Measurements from ENCODE around the gene PLCH1. TPM values are rescaled to one million over a fixed set of nuclear protein-coding genes. Genes with fewer than 3 reads are reported as not detected.
A peak's percentile ranks its signal among the peaks of the same experiment; 100 is the strongest.

The PLCH1 gene
- total RNA-seq, 1 experiment from 2014 or later: 4.1 TPM

GRCh38 chr3:155500194-155500818 lies 244.6 kb downstream of the PLCH1 start:
- H4K20me1 ChIP-seq (ENCODE audit: low read length): no peaks in the 10 kb centered on the region
- no peak overlapping the region for H3K4me2 ChIP-seq (ENCODE audit: low read length)
- H3K9me3 ChIP-seq (ENCODE audit: low read length): no peaks in the 10 kb centered on the region
- H2AFZ ChIP-seq (ENCODE audit: low read length): no peak overlapping the region
- no peak overlapping the region for H3K4me3 ChIP-seq (ENCODE audit: low read length)
- DNase-seq (no peak), ATAC-seq (no peak)
- TF ChIP-seq EZH2 (IDR thresholded peaks at IDR 0.05; ENCODE audit: low read length, unreplicated experiment): no peak
- TF ChIP-seq EZH2phosphoT487 (IDR thresholded peaks at IDR 0.05; ENCODE audit: borderline replicate concordance, low read length): no peak
- TF ChIP-seq CTCF (conservative IDR thresholded peaks at IDR 0.05; ENCODE audit: low read depth, low read length): no peak
- no peak overlapping the region for H3K27ac ChIP-seq (ENCODE audit: low read length)
- no peaks in the 10 kb centered on the region for H3F3A ChIP-seq (ENCODE audit: low read length, unreplicated experiment)
- intact Hi-C loops (cut with micrococcal nuclease): no loop called here
- H3K36me3 ChIP-seq (ENCODE audit: low read depth, low read length): no peaks in the 10 kb centered on the region
- no peak overlapping the region for H3K9ac ChIP-seq (ENCODE audit: low read length)
- ChIA-PET CTCF (no interaction called here), POLR2A (ENCODE audit: unreplicated experiment) (no interaction called here)
- H3K4me1 ChIP-seq (ENCODE audit: insufficient read depth, low read length): peaks cover 15% of the 10 kb centered on the region
- no TSS peak for BruUV-seq (replicated peaks)
- no peaks in the 10 kb centered on the region for H3K79me2 ChIP-seq (ENCODE audit: low read length)
- H3K27me3 ChIP-seq (ENCODE audit: low read length): no peaks in the 10 kb centered on the region
- no peaks in the 10 kb centered on the region for H3K9me2 ChIP-seq (replicated peaks; ENCODE audit: low read length)

- TF ChIP-seq EZH2 (IDR thresholded peaks at IDR 0.05; ENCODE audit: low read length, unreplicated experiment) (no peak), CTCF (conservative IDR thresholded peaks at IDR 0.05; ENCODE audit: low read depth, low read length) (no peak), EZH2phosphoT487 (IDR thresholded peaks at IDR 0.05; ENCODE audit: borderline replicate concordance, low read length) (no peak)
- H3K4me2 ChIP-seq (ENCODE audit: low read length): peak overlapping the region; percentile 9; the same call in 1 of the 2 replicates
- no peaks in the 10 kb centered on the region for H3K27me3 ChIP-seq (ENCODE audit: low read length)
- H3K9ac ChIP-seq (ENCODE audit: low read length): peak overlapping the region; percentile 24; the same call in 1 of the 2 replicates
- H3K4me1 ChIP-seq (ENCODE audit: insufficient read depth, low read length): peaks cover 15% of the 10 kb centered on the region
- H3K9me3 ChIP-seq (ENCODE audit: low read length): no peaks in the 10 kb centered on the region
- no peaks in the 10 kb centered on the region for H3K79me2 ChIP-seq (ENCODE audit: low read length)
- H3K36me3 ChIP-seq (ENCODE audit: low read depth, low read length): no peaks in the 10 kb centered on the region
- no peaks in the 10 kb centered on the region for H3F3A ChIP-seq (ENCODE audit: low read length, unreplicated experiment)
- POLR2A ChIA-PET (ENCODE audit: unreplicated experiment): no interaction called here
- H3K27ac ChIP-seq (ENCODE audit: low read length): peak overlapping the region; percentile 72
- no TSS peak for BruUV-seq (replicated peaks)
- no peaks in the 10 kb centered on the region for H3K9me2 ChIP-seq (replicated peaks; ENCODE audit: low read length)
- H4K20me1 ChIP-seq (ENCODE audit: low read length): no peaks in the 10 kb centered on the region
- intact Hi-C loops (cut with micrococcal nuclease): loop anchor here (10.0 kb wide), 1 partner anchor 113 kb away; no protein-coding TSS in a partner anchor
- peak overlapping the region; percentile 42 for H2AFZ ChIP-seq (ENCODE audit: low read length)
- CTCF ChIA-PET: no interaction called here
- DNase-seq: peak; percentile 85
- H3K4me3 ChIP-seq (ENCODE audit: low read length): no peak overlapping the region
- ATAC-seq: peak; percentile 98
These were observed 246.8 kb downstream of the PLCH1 start for GRCh38 chr3:155497930-155498647.

- Histone ChIP-seq H2AFZ (ENCODE audit: low read length) (no peak overlapping the region), H3K27ac (ENCODE audit: low read length) (no peak overlapping the region), H3K27me3 (ENCODE audit: low read length) (no peaks in the 10 kb centered on the region), H3K4me3 (ENCODE audit: low read length) (no peak overlapping the region), H3K36me3 (ENCODE audit: low read depth, low read length) (no peaks in the 10 kb centered on the region), H4K20me1 (ENCODE audit: low read length) (no peaks in the 10 kb centered on the region), H3K4me1 (ENCODE audit: insufficient read depth, low read length) (peaks cover 15% of the 10 kb centered on the region), H3K9me2 (replicated peaks; ENCODE audit: low read length) (no peaks in the 10 kb centered on the region), H3K4me2 (ENCODE audit: low read length) (no peak overlapping the region), H3F3A (ENCODE audit: low read length, unreplicated experiment) (no peaks in the 10 kb centered on the region), H3K79me2 (ENCODE audit: low read length) (no peaks in the 10 kb centered on the region), H3K9ac (ENCODE audit: low read length) (no peak overlapping the region), H3K9me3 (ENCODE audit: low read length) (no peaks in the 10 kb centered on the region)
- POLR2A ChIA-PET (ENCODE audit: unreplicated experiment): no interaction called here
- TF ChIP-seq CTCF (conservative IDR thresholded peaks at IDR 0.05; ENCODE audit: low read depth, low read length): no peak
- TF ChIP-seq EZH2phosphoT487 (IDR thresholded peaks at IDR 0.05; ENCODE audit: borderline replicate concordance, low read length): no peak
- TF ChIP-seq EZH2 (IDR thresholded peaks at IDR 0.05; ENCODE audit: low read length, unreplicated experiment): no peak
- DNase-seq: no peak
- CTCF ChIA-PET: no interaction called here
- BruUV-seq (replicated peaks): no TSS peak
- intact Hi-C loops (cut with micrococcal nuclease): loop anchor here (10.0 kb wide), 1 partner anchor 111 kb away; no protein-coding TSS in a partner anchor
- no peak for ATAC-seq
These were observed 248.7 kb downstream of the PLCH1 start for GRCh38 chr3:155496206-155496605.
